Duodenal mucosa (tissue), 2 donors: ENCODE results near the gene NXNL2.

Experiments
- H3K27ac ChIP-seq: one replicate; pipeline ENCODE4 v1.7.0; 2013; ENCODE audit warnings: low read depth, low read length
- H3K27me3 ChIP-seq, 2 donors: one replicate each; pipeline ENCODE4 v1.7.0; 2013; ENCODE audit warnings: low read length in 2 of 2, control low read depth in 1 of 2; ENCODE audit not compliant: insufficient read depth in 2 of 2, control insufficient read depth in 1 of 2
- H3K36me3 ChIP-seq, 2 donors: one replicate each; pipeline ENCODE4 v1.7.0; 2013; ENCODE audit warnings: low read length in 2 of 2, control low read depth in 1 of 2; ENCODE audit not compliant: insufficient read depth in 2 of 2, control insufficient read depth in 1 of 2
- H3K4me1 ChIP-seq, 2 donors: one replicate each; pipeline ENCODE4 v1.7.0; 2013; ENCODE audit warnings: low read length in 2 of 2, control low read depth in 1 of 2; ENCODE audit not compliant: insufficient read depth in 2 of 2, control insufficient read depth in 1 of 2
- H3K4me3 ChIP-seq, 2 donors: one replicate each; pipeline ENCODE4 v1.7.0; 2013; ENCODE audit warnings: low read length in 2 of 2, low read depth in 1 of 2
- H3K9ac ChIP-seq, 2 donors: one replicate each; pipeline ENCODE4 v1.7.0; 2013; ENCODE audit warnings: low read length in 2 of 2, low read depth in 1 of 2
- H3K9me3 ChIP-seq, 2 donors: one replicate each; pipeline ENCODE4 v1.7.0; 2013; ENCODE audit warnings: low read length in 2 of 2, control low read depth in 1 of 2; ENCODE audit not compliant: control insufficient read depth in 1 of 2

The NXNL2 gene

GRCh38 chr9:88577256-88578120 is 42.5 kb downstream of the NXNL2 start:
- Histone ChIP-seq H3K9me3 (no peaks in the 10 kb centered on the region), H3K27ac (no peak overlapping the region), H3K9ac (no peak overlapping the region), H3K27me3 (peaks cover 0 to 4% of the 10 kb centered on the region in 2 donors), H3K4me3 (no peak overlapping the region), H3K4me1 (peaks cover 0 to 5% of the 10 kb centered on the region in 2 donors), H3K36me3 (no peaks in the 10 kb centered on the region)

DNA sequence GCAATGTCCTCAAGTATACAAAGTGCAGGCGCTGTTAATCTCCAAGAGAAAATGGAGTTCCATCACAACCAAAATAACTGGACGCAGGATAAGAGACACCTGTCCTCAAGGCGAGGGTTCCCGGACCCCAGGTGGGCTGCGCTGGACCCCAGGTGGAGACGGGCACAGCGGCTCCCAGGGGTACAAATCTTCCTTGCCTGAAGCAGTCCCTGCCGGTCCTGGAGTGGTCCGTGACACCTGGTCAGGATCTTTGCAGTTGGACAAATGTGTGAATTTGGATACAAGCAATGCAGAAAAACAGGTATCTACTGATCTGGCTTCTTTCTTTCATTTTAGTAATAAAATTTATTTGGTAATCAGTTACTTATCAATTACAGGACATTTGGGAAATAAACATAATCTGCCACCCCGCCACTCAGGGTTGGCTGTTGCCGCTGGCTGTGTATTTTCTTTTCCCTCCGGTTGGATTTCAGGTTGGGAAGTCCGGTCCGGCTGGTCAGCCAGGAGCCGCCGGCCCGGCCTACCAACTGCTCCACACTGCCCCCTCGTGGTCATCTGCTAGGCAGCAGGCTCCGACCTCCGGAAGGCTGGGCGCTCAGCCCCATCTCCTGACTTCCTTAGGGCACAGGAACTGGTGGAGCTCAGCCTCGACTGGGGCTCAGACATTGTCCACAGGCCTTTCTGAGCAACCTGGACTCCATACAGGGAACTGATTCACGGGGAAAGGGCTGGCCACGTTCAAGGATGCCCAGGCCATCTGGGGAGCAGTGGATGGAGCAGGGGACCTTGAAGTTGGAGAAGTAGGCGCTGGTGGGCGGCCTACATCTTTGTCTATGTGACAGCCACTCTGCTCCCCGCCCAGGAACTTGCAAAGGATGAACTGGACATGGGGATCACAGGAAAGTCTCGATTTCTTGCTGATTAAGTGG is 43.4 kb downstream of the NXNL2 start:
- peaks cover 0 to 5% of the 10 kb centered on the region in 2 donors for H3K4me1 ChIP-seq
- no peaks in the 10 kb centered on the region for H3K36me3 ChIP-seq
- no peak overlapping the region for H3K27ac ChIP-seq
- no peaks in the 10 kb centered on the region for H3K9me3 ChIP-seq
- peak overlapping the region; percentile 48 to 52 for H3K4me3 ChIP-seq
- peaks cover 0 to 4% of the 10 kb centered on the region in 2 donors for H3K27me3 ChIP-seq
- no peak overlapping the region for H3K9ac ChIP-seq

GRCh38 chr9:88579050-88579715 is 44.2 kb downstream of the NXNL2 start:
- no peak overlapping the region for H3K4me3 ChIP-seq
- peaks cover 0 to 5% of the 10 kb centered on the region in 2 donors for H3K4me1 ChIP-seq
- H3K9me3 ChIP-seq: no peaks in the 10 kb centered on the region
- H3K36me3 ChIP-seq: no peaks in the 10 kb centered on the region
- peaks cover 0 to 4% of the 10 kb centered on the region in 2 donors for H3K27me3 ChIP-seq
- H3K27ac ChIP-seq: no peak overlapping the region
- H3K9ac ChIP-seq: no peak overlapping the region

GRCh38 chr9:88580961-88581360 is 46.0 kb downstream of the NXNL2 start:
- no peaks in the 10 kb centered on the region for H3K9me3 ChIP-seq
- no peak overlapping the region for H3K27ac ChIP-seq
- no peak overlapping the region for H3K9ac ChIP-seq
- H3K4me1 ChIP-seq: peaks cover 0 to 5% of the 10 kb centered on the region in 2 donors
- no peaks in the 10 kb centered on the region for H3K36me3 ChIP-seq
- no peak overlapping the region for H3K4me3 ChIP-seq
- H3K27me3 ChIP-seq: peaks cover 0 to 4% of the 10 kb centered on the region in 2 donors

- Histone ChIP-seq H3K9me3 (no peaks in the 10 kb centered on the region), H3K27me3 (no peaks in the 10 kb centered on the region), H3K27ac (no peak overlapping the region), H3K4me1 (no peaks in the 10 kb centered on the region), H3K9ac (no peak overlapping the region), H3K4me3 (no peak overlapping the region), H3K36me3 (no peaks in the 10 kb centered on the region)
Measured at GRCh38 chr9:88583901-88584596, 49.1 kb downstream of the NXNL2 start.

DNA sequence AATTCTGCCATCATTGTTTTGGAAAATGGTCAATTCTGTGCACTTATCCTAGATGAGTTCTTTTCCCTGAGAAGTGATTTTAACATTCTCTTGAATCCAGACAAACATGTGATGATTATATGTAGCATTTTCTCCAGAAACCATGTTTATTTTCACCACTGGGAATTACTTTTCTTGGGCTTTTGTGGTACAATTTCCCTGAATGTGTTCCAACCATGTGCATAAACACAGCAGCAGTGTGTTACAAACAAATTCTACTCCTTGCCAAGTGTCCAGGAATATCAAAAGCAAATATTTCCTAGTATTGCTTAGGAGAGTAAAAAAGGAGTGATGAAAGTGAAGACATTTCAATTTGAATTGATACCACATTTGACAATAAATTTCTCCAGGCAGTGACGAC is 50.4 kb downstream of the NXNL2 start:
- H3K4me3 ChIP-seq: no peak overlapping the region
- H3K36me3 ChIP-seq: no peaks in the 10 kb centered on the region
- H3K4me1 ChIP-seq: no peaks in the 10 kb centered on the region
- no peaks in the 10 kb centered on the region for H3K9me3 ChIP-seq
- H3K27ac ChIP-seq: no peak overlapping the region
- no peak overlapping the region for H3K9ac ChIP-seq
- no peaks in the 10 kb centered on the region for H3K27me3 ChIP-seq

DNA sequence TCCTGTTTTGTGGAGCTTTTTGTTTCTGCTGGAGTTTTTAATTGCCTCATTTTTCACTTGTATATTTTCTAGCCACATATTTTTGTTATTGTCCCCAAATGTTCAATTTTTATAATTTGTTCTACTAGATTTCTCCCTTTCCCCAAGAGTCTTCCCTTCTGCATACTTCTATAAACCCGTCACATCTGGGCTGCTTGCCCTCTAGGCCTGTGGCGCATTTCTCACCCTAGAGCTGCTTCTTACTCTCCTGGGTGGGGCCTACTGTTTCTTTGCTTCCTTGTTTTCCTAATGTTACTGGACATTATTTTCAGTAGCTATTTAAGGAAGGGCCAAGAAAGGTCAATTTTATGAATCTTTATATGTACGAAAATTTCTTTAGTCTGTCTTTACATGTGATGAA is 51.5 kb downstream of the NXNL2 start:
- Histone ChIP-seq H3K9ac (no peak overlapping the region), H3K9me3 (no peaks in the 10 kb centered on the region), H3K4me1 (no peaks in the 10 kb centered on the region), H3K4me3 (no peak overlapping the region), H3K36me3 (no peaks in the 10 kb centered on the region), H3K27ac (no peak overlapping the region), H3K27me3 (no peaks in the 10 kb centered on the region)

DNA sequence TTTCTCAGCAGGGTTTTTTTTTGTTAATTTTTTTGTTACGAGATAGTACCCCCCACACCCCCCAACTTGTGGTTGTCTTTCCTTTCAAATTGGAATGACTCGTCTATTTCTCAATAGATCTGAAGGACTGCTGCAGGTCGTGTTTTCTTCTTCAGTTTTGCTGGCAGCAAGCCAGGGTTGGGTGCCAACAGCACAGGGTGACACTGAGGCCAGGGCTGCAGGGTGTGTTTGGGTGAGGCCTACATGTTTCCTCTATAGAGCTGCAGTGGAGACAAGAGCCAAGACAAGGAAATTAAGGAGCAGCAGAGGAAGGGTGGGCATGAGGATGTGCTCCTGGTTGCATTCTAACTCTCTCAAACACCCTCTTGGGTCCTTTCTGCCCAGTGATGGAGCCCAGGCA is 52.2 kb downstream of the NXNL2 start:
- Histone ChIP-seq H3K9me3 (no peaks in the 10 kb centered on the region), H3K4me1 (no peaks in the 10 kb centered on the region), H3K4me3 (no peak overlapping the region)

GRCh38 chr9:88587885-88588649 is 53.1 kb downstream of the NXNL2 start:
- H3K27ac ChIP-seq: no peak overlapping the region
- H3K36me3 ChIP-seq: no peaks in the 10 kb centered on the region
- H3K9ac ChIP-seq: no peak overlapping the region
- H3K27me3 ChIP-seq: no peaks in the 10 kb centered on the region
- no peaks in the 10 kb centered on the region for H3K9me3 ChIP-seq
- no peak overlapping the region for H3K4me3 ChIP-seq
- no peaks in the 10 kb centered on the region for H3K4me1 ChIP-seq

More for the DNA sequence above, 52.2 kb downstream of the NXNL2 start:
- H3K27ac ChIP-seq: no peak overlapping the region
- H3K27me3 ChIP-seq: no peaks in the 10 kb centered on the region
- no peaks in the 10 kb centered on the region for H3K36me3 ChIP-seq
- H3K9ac ChIP-seq: no peak overlapping the region
